ENCODE results near the gene ARID3A.

ARID3A gene

GRCh38 chr19:903266-903797 lies 22.5 kb upstream of the ARID3A start:
- no peaks in the 10 kb centered on the region for H3K9me2 ChIP-seq (replicated peaks; ENCODE audit: low read depth, low read length)
- peaks cover 11% of the 10 kb centered on the region; the same call in 1 of the 2 replicates for H3K79me2 ChIP-seq (ENCODE audit: insufficient read depth, low read length)
- H3K4me3 ChIP-seq (ENCODE audit: low read length, poor library complexity, severe bottlenecking): no peak overlapping the region
- H3K27me3 ChIP-seq (ENCODE audit: insufficient read depth, low read length, poor library complexity, severe bottlenecking): no peaks in the 10 kb centered on the region
- H3K4me2 ChIP-seq (ENCODE audit: low read depth, low read length, poor library complexity, severe bottlenecking): no peak overlapping the region
- H2AFZ ChIP-seq (ENCODE audit: low read length): no peak overlapping the region
- no peak for TF ChIP-seq EZH2phosphoT487 (IDR thresholded peaks at IDR 0.05; ENCODE audit: borderline replicate concordance)
- no peak for TF ChIP-seq CTCF (conservative IDR thresholded peaks at IDR 0.05; ENCODE audit: low read length)
- peaks cover 8% of the 10 kb centered on the region for H3K4me1 ChIP-seq (ENCODE audit: insufficient read depth, low read length, poor library complexity, severe bottlenecking)
- peaks cover 3% of the 10 kb centered on the region for H4K20me1 ChIP-seq (ENCODE audit: insufficient read depth, low read length, poor library complexity, severe bottlenecking)
- no peaks in the 10 kb centered on the region for H3K36me3 ChIP-seq (ENCODE audit: insufficient read depth, low read length)
- no peak overlapping the region for H3K9ac ChIP-seq (ENCODE audit: low read depth, low read length, poor library complexity, severe bottlenecking)
- no peaks in the 10 kb centered on the region for H3F3A ChIP-seq (ENCODE audit: low read depth)
- no peaks in the 10 kb centered on the region for H3K9me3 ChIP-seq (ENCODE audit: insufficient read depth, low read depth, low read length)

GRCh38 chr19:904545-904944 lies 21.3 kb upstream of the ARID3A start:
- Histone ChIP-seq H2AFZ (ENCODE audit: low read length) (no peak overlapping the region), H3K4me2 (ENCODE audit: low read depth, low read length, poor library complexity, severe bottlenecking) (no peak overlapping the region), H3K27me3 (ENCODE audit: insufficient read depth, low read length, poor library complexity, severe bottlenecking) (no peaks in the 10 kb centered on the region), H3K4me1 (ENCODE audit: insufficient read depth, low read length, poor library complexity, severe bottlenecking) (peaks cover 16% of the 10 kb centered on the region), H3K36me3 (ENCODE audit: insufficient read depth, low read length) (no peaks in the 10 kb centered on the region), H3K79me2 (ENCODE audit: insufficient read depth, low read length) (peaks cover 16% of the 10 kb centered on the region; the same call in 1 of the 2 replicates), H4K20me1 (ENCODE audit: insufficient read depth, low read length, poor library complexity, severe bottlenecking) (peaks cover 6% of the 10 kb centered on the region), H3K9me2 (replicated peaks; ENCODE audit: low read depth, low read length) (no peaks in the 10 kb centered on the region), H3K9ac (ENCODE audit: low read depth, low read length, poor library complexity, severe bottlenecking) (no peak overlapping the region), H3F3A (ENCODE audit: low read depth) (no peaks in the 10 kb centered on the region), H3K4me3 (ENCODE audit: low read length, poor library complexity, severe bottlenecking) (no peak overlapping the region), H3K9me3 (ENCODE audit: insufficient read depth, low read depth, low read length) (no peaks in the 10 kb centered on the region)
- no peak for TF ChIP-seq EZH2phosphoT487 (IDR thresholded peaks at IDR 0.05; ENCODE audit: borderline replicate concordance)
- no peak for TF ChIP-seq CTCF (conservative IDR thresholded peaks at IDR 0.05; ENCODE audit: low read length)

GRCh38 chr19:906480-906879 lies 19.4 kb upstream of the ARID3A start:
- H3K9me3 ChIP-seq (ENCODE audit: insufficient read depth, low read depth, low read length): no peaks in the 10 kb centered on the region
- H3K9ac ChIP-seq (ENCODE audit: low read depth, low read length, poor library complexity, severe bottlenecking): no peak overlapping the region
- peaks cover 5% of the 10 kb centered on the region for H4K20me1 ChIP-seq (ENCODE audit: insufficient read depth, low read length, poor library complexity, severe bottlenecking)
- peaks cover 16% of the 10 kb centered on the region for H3K4me1 ChIP-seq (ENCODE audit: insufficient read depth, low read length, poor library complexity, severe bottlenecking)
- no peaks in the 10 kb centered on the region for H3K27me3 ChIP-seq (ENCODE audit: insufficient read depth, low read length, poor library complexity, severe bottlenecking)
- H3K9me2 ChIP-seq (replicated peaks; ENCODE audit: low read depth, low read length): no peaks in the 10 kb centered on the region
- H3K4me2 ChIP-seq (ENCODE audit: low read depth, low read length, poor library complexity, severe bottlenecking): no peak overlapping the region
- no peak overlapping the region for H2AFZ ChIP-seq (ENCODE audit: low read length)
- no peak overlapping the region for H3K4me3 ChIP-seq (ENCODE audit: low read length, poor library complexity, severe bottlenecking)
- peaks cover 18% of the 10 kb centered on the region; the same call in 1 of the 2 replicates for H3K79me2 ChIP-seq (ENCODE audit: insufficient read depth, low read length)
- no peaks in the 10 kb centered on the region for H3F3A ChIP-seq (ENCODE audit: low read depth)
- no peak for TF ChIP-seq CTCF (conservative IDR thresholded peaks at IDR 0.05; ENCODE audit: low read length)
- no peak for TF ChIP-seq EZH2phosphoT487 (IDR thresholded peaks at IDR 0.05; ENCODE audit: borderline replicate concordance)
- H3K36me3 ChIP-seq (ENCODE audit: insufficient read depth, low read length): no peaks in the 10 kb centered on the region

Data from Loucy (cell line).